NCI-H1436 (cell line): ENCODE results near the gene CERS2.
"Not testable (repeated sequence)": the region's sequence is repeated elsewhere in the genome, so short reads cannot be mapped to it uniquely, and the experiment has no call there.

Source experiments
- DNase-seq: peaks from one replicate; lab custom pipeline; 2025; lab: John Stamatoyannopoulos, UW

CERS2 gene

GRCh38 chr1:150970808-150971582 lies 3.6 kb downstream of the CERS2 start:
- DNase-seq = no peak

- DNase-seq = no peak
These were observed 5.0 kb downstream of the CERS2 start for GRCh38 chr1:150969626-150970025.

- no peak for DNase-seq
These were observed 6.1 kb downstream of the CERS2 start for GRCh38 chr1:150968491-150968890.

GRCh38 chr1:150967936-150968335 lies 6.7 kb downstream of the CERS2 start:
- DNase-seq = no peak

- no peak for DNase-seq
These were observed 8.6 kb downstream of the CERS2 start for GRCh38 chr1:150966011-150966410.

GRCh38 chr1:150965605-150966004 lies 9.0 kb downstream of the CERS2 start:
- no peak for DNase-seq

GRCh38 chr1:150964164-150964489 lies 10.5 kb downstream of the CERS2 start:
- DNase-seq = no peak

GRCh38 chr1:150963321-150964163 lies 11.1 kb downstream of the CERS2 start:
- DNase-seq = no peak

GRCh38 chr1:150961756-150962155 lies 12.9 kb downstream of the CERS2 start:
- no peak for DNase-seq

GRCh38 chr1:150960646-150961045 lies 14.0 kb downstream of the CERS2 start:
- DNase-seq = no peak

GRCh38 chr1:150957666-150958065 lies 17.0 kb downstream of the CERS2 start:
- no peak for DNase-seq

GRCh38 chr1:150955280-150955679 lies 19.4 kb downstream of the CERS2 start:
- DNase-seq = no peak

GRCh38 chr1:150954708-150955107 lies 19.9 kb downstream of the CERS2 start:
- no peak for DNase-seq

GRCh38 chr1:150944856-150945255 lies 29.8 kb downstream of the CERS2 start:
- DNase-seq = no peak

- no peak for DNase-seq
These were observed 42.9 kb downstream of the CERS2 start for GRCh38 chr1:150931773-150932172.

- not testable (repeated sequence) for DNase-seq
These were observed 45.9 kb downstream of the CERS2 start for GRCh38 chr1:150928775-150929174.

GRCh38 chr1:150928286-150928685 lies 46.3 kb downstream of the CERS2 start:
- no peak for DNase-seq

- no peak for DNase-seq
These were observed 47.0 kb downstream of the CERS2 start for GRCh38 chr1:150927624-150928023.

- DNase-seq = peak; percentile 93
These were observed 48.4 kb downstream of the CERS2 start, which contains the start of gene SETDB1 for GRCh38 chr1:150926097-150926741. Gene SETDB1 (plus strand): TSS chr1:150926363. CDS start chr1:150927715, 1,352 bp downstream.

- no peak for DNase-seq
These were observed 49.6 kb downstream of the CERS2 start for GRCh38 chr1:150925080-150925479.

- DNase-seq = peak; percentile 78
These were observed 52.1 kb downstream of the CERS2 start for GRCh38 chr1:150922519-150922975.

- DNase-seq = no peak
These were observed 57.2 kb downstream of the CERS2 start for GRCh38 chr1:150917387-150917786.
